VCaP (cell line): ENCODE results near the gene PNMA5.

Source experiments
- H3K27ac ChIP-seq: fragments of 450-650 bp; 2 replicates; pipeline ENCODE4 v1.5.1; 2017
- CTCF ChIP-seq: fragments of 450-650 bp; conservative IDR thresholded peaks from 2 replicates; pipeline ENCODE4 v1.5.1; 2017; ENCODE audit warnings: mild to moderate bottlenecking, moderate library complexity

Gene PNMA5

GRCh38 chrX:152950786-152951185 is 43.1 kb downstream of the PNMA5 start:
- H3K27ac ChIP-seq: no peak overlapping the region
- TF ChIP-seq CTCF: no peak

GRCh38 chrX:152949114-152949513 is 44.8 kb downstream of the PNMA5 start:
- TF ChIP-seq CTCF: no peak
- H3K27ac ChIP-seq: no peak overlapping the region

GRCh38 chrX:152946681-152947080 is 47.2 kb downstream of the PNMA5 start:
- no peak overlapping the region for H3K27ac ChIP-seq
- no peak for TF ChIP-seq CTCF

GRCh38 chrX:152945021-152945979 is 48.6 kb downstream of the PNMA5 start:
- no peak overlapping the region for H3K27ac ChIP-seq
- TF ChIP-seq CTCF: no peak

- H3K27ac ChIP-seq: no peak overlapping the region
- TF ChIP-seq CTCF: no peak
These were observed 50.1 kb downstream of the PNMA5 start for GRCh38 chrX:152943826-152944225.

- no peak for TF ChIP-seq CTCF
- H3K27ac ChIP-seq: peak overlapping the region; percentile 69
These were observed 51.9 kb downstream of the PNMA5 start for GRCh38 chrX:152942077-152942442.

GRCh38 chrX:152941328-152942076 is 52.4 kb downstream of the PNMA5 start:
- peak overlapping the region; percentile 69 for H3K27ac ChIP-seq
- peak; percentile 82 for TF ChIP-seq CTCF
